Gastrocnemius medialis (tissue), 4 donors: ENCODE data around the gene PRPS1. TPM values are rescaled to one million over a fixed set of nuclear protein-coding genes. Genes with fewer than 3 reads are reported as not detected.

Source experiments
- ATAC-seq, 2 donors: fragments of 150-250 bp; one replicate each; pipeline ENCODE4 v1.9.1; 2016
- DNase-seq, 2 donors: peaks; one replicate each; pipeline ENCODE4 v3.0.0-alpha.2; 2019
- H3K27ac ChIP-seq, 4 donors: fragments of 200-600 bp; sonication (generic); 1 replicate in 1 of 4; 2 replicates in 3 of 4; pipeline ENCODE4 v1.5.1; 2016 to 2018; ENCODE audit warnings: mild to moderate bottlenecking in 2 of 4, moderate library complexity in 1 of 4
- H3K27me3 ChIP-seq, 3 donors: fragments of 200-600 bp; sonication (generic) in 2 of 3; 1 replicate in 1 of 3; 2 replicates in 2 of 3; pipeline versions ENCODE4 v1.5.1 to v1.6.0; 2016 to 2019; ENCODE audit warnings: mild to moderate bottlenecking in 1 of 3, moderate library complexity in 1 of 3
- H3K36me3 ChIP-seq, 2 donors: fragments of 200-600 bp; sonication (generic) in 1 of 2; one replicate each; pipeline ENCODE4 v1.5.1; 2017 to 2018
- H3K4me1 ChIP-seq, 2 donors: fragments of 200-600 bp; sonication (generic) in 1 of 2; one replicate each; pipeline ENCODE4 v1.5.1; 2016 to 2017; ENCODE audit warnings: mild to moderate bottlenecking in 2 of 2
- H3K4me3 ChIP-seq, 4 donors: fragments of 200-600 bp; sonication (generic) in 3 of 4; 1 replicate in 1 of 4; 2 replicates in 3 of 4; pipeline ENCODE4 v1.5.1; 2016 to 2019; ENCODE audit warnings: mild to moderate bottlenecking in 2 of 4
- H3K9me3 ChIP-seq, 3 donors: fragments of 200-600 bp; sonication (generic) in 2 of 3; 1 replicate in 1 of 3; 2 replicates in 2 of 3; pipeline ENCODE4 v1.5.1; 2016 to 2019
- CTCF ChIP-seq, 5 experiments: fragments of 450-650 bp in 3 of 5; fragments of 200-600 bp in 2 of 5; sonication (generic) in 2 of 5; IDR thresholded peaks in 4 of 5; conservative IDR thresholded peaks in 1 of 5; 1 replicate in 4 of 5; 2 replicates in 1 of 5; pipeline ENCODE4 v1.5.1; 2016 to 2019; ENCODE audit warnings: antibody characterized with exemption in 5 of 5, mild to moderate bottlenecking in 3 of 5, moderate library complexity in 3 of 5
- POLR2A ChIP-seq, 2 donors: fragments of 450-650 bp; IDR thresholded peaks; one replicate each; pipeline ENCODE4 v1.6.1; 2017; ENCODE audit warnings: antibody characterized with exemption in 2 of 2, mild to moderate bottlenecking in 2 of 2, moderate library complexity in 2 of 2
- in situ Hi-C, 4 donors: fragments of 200-750 bp; cut with MboI; loops; one replicate each; pipeline versions ENCODE4 v1.15.0 to v1.8.0; 2017; ENCODE audit warnings: low sequenced_read_pairs in 4 of 4
- intact Hi-C: fragments of 100-400 bp; cut with DNase I; formaldehyde crosslinking; loops from one replicate; pipeline ENCODE4 v1.15.1; 2023; ENCODE audit warnings: low total_unique reads
- total RNA-seq, 4 donors: library from RNA; depleted of rRNA; stranded (reverse); fragments of >200 nt; gene quantifications; one replicate each; pipeline versions ENCODE4 v1.1.0 to v1.2.3, GENCODE V29; 2016

PRPS1 gene
- total RNA-seq, 4 donors from 2014 or later: 19.6 to 46.0 (median 30.9) TPM

- Histone ChIP-seq H3K36me3 (no peaks in the 10 kb centered on the region), H3K27me3 (no peaks in the 10 kb centered on the region), H3K27ac (peak overlapping the region; percentile 89 to 94 (median 92)), H3K4me1 (peaks cover 16 to 17% of the 10 kb centered on the region in 2 donors), H3K4me3 (peak overlapping the region in 2 of 4 donors; percentile 20 to 28), H3K9me3 (no peaks in the 10 kb centered on the region)
- ATAC-seq (peak; percentile 13 to 28), DNase-seq (peak; percentile 63 to 85)
- intact Hi-C loops (loop anchor here (1.0 kb wide), 1 partner anchor 104 kb away; the partner anchor contains the start of gene NCBP2L), in situ Hi-C loops (loop anchor here (25.0 kb wide), 1 partner anchor 214 kb away; no protein-coding TSS in a partner anchor)
- TF ChIP-seq POLR2A (IDR thresholded peaks at IDR 0.05): peak; percentile 31 to 48
- TF ChIP-seq CTCF (IDR thresholded peaks at IDR 0.05 in 4 of 5, conservative IDR thresholded peaks at IDR 0.05 in 1 of 5): peak; percentile 69 to 81 (median 78)
These were observed 44.7 kb downstream of the PRPS1 start for GRCh38 chrX:107672955-107673378.

- DNase-seq: no peak
- no peaks in the 10 kb centered on the region for H3K27me3 ChIP-seq
- no peak for TF ChIP-seq POLR2A (IDR thresholded peaks at IDR 0.05)
- TF ChIP-seq CTCF (IDR thresholded peaks at IDR 0.05 in 4 of 5, conservative IDR thresholded peaks at IDR 0.05 in 1 of 5): no peak
These were observed 45.1 kb downstream of the PRPS1 start for GRCh38 chrX:107673431-107673830.

GRCh38 chrX:107673933-107674479 lies 45.7 kb downstream of the PRPS1 start:
- Histone ChIP-seq H3K27me3 (no peaks in the 10 kb centered on the region), H3K27ac (peak overlapping the region; percentile 89 to 94 (median 92)), H3K36me3 (no peaks in the 10 kb centered on the region), H3K9me3 (no peaks in the 10 kb centered on the region), H3K4me3 (peak overlapping the region in 3 of 4 donors; percentile 25 to 67 (median 40)), H3K4me1 (peaks cover 18 to 24% of the 10 kb centered on the region in 2 donors)
- in situ Hi-C loops (loop anchor here (25.0 kb wide), 1 partner anchor 213 kb away; no protein-coding TSS in a partner anchor), intact Hi-C loops (loop anchor here (1.0 kb wide), 1 partner anchor 103 kb away; the partner anchor contains the start of gene NCBP2L)
- peak in 1 of 2 donors; percentile 13 for TF ChIP-seq POLR2A (IDR thresholded peaks at IDR 0.05)
- peak in 1 of 5 experiments; percentile 8 for TF ChIP-seq CTCF (IDR thresholded peaks at IDR 0.05 in 4 of 5, conservative IDR thresholded peaks at IDR 0.05 in 1 of 5)
- peak; percentile 77 to 84 for DNase-seq
- peak; percentile 23 to 49 for ATAC-seq

More at GRCh38 chrX:107673431-107673830, 45.1 kb downstream of the PRPS1 start:
- H3K4me1 ChIP-seq: peaks cover 17 to 22% of the 10 kb centered on the region in 2 donors
- peak overlapping the region in 2 of 4 donors; percentile 20 to 28 for H3K4me3 ChIP-seq
- ATAC-seq: peak in 1 of 2 donors; percentile 0
- H3K9me3 ChIP-seq: no peaks in the 10 kb centered on the region
- in situ Hi-C loops (loop anchor here (25.0 kb wide), 1 partner anchor 214 kb away; no protein-coding TSS in a partner anchor), intact Hi-C loops (loop anchor here (1.0 kb wide), 1 partner anchor 104 kb away; the partner anchor contains the start of gene NCBP2L)
- peak overlapping the region; percentile 89 to 94 (median 92) for H3K27ac ChIP-seq
- no peaks in the 10 kb centered on the region for H3K36me3 ChIP-seq

- intact Hi-C loops: loop anchor here (1.0 kb wide), 1 partner anchor 44 kb away; no protein-coding TSS in a partner anchor
- no peaks in the 10 kb centered on the region for H3K36me3 ChIP-seq
- H3K27me3 ChIP-seq: no peaks in the 10 kb centered on the region
- ATAC-seq (peak; percentile 15 to 22), DNase-seq (peak; percentile 75 to 83)
- in situ Hi-C loops: loop anchor here (5.0 to 25.0 kb wide), 2 partner anchors 43 to 213 kb away; no protein-coding TSS in a partner anchor
- H3K27ac ChIP-seq: peak overlapping the region; percentile 89 to 94 (median 92)
- H3K4me1 ChIP-seq: peaks cover 18 to 24% of the 10 kb centered on the region in 2 donors
- no peak for TF ChIP-seq CTCF (IDR thresholded peaks at IDR 0.05 in 4 of 5, conservative IDR thresholded peaks at IDR 0.05 in 1 of 5)
- peak; percentile 10 to 42 for TF ChIP-seq POLR2A (IDR thresholded peaks at IDR 0.05)
- peak overlapping the region; percentile 40 to 68 (median 66) for H3K4me3 ChIP-seq
- no peaks in the 10 kb centered on the region for H3K9me3 ChIP-seq
These were observed 46.4 kb downstream of the PRPS1 start for GRCh38 chrX:107674480-107675364.
